Glomerular visceral epithelial cell (primary cell): Measurements from ENCODE around the gene CCDC47.
"Not testable (repeated sequence)": the region's sequence is repeated elsewhere in the genome, so short reads cannot be mapped to it uniquely, and the experiment has no call there.

Source experiments
- DNase-seq: peaks from one replicate; pipeline ENCODE4 v3.0.0-alpha.2; 2016; ENCODE audit errors: extremely low spot score

The CCDC47 gene

DNA sequence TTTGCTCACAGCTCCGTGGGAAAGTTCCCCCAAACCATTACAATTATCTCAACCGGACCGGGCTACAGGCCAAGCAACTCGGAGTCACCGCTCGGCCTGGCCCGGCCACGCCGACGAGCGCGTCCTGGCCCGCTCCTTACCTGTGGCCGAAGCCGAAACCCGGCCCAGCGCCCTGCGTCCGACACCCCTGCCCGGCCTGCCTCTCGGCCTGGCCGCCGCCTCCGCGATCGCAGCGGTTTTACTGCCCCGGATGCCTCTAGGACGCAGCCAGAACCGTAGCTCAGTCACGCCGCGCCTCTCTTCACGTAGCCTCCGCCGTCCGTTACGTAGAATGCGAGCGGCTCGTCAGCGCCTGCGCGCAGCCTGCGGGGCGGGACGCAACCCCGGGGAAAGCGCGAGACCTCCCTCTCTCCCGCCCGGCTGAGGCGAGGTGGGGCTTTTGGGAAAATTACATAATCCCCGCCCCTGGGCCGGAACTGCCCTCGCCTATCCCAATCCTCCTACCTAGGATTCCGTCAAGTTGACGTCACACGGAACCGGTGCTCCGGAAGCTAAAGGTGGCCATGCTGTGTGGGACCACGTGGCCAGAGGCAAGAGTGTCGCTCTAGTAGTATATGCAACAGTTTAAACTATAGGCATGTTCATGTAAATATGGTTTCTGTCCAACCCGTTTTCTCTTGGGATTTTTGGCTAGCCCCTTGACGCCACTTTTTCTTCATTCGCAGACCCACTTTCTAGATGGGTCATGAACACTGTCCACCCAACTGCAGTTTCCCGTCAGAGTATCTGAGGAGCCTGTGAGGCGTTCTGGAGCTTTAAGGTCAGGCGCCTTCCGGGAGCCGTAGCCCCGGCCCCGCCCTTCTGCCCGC lies at the start of gene CCDC47:
TSS of gene CCDC47 (minus strand) at position 326 of the 869 bp plus-strand sequence. CDS start 7,422 bp downstream, outside the sequence.
- DNase-seq: peak; percentile 99

DNA sequence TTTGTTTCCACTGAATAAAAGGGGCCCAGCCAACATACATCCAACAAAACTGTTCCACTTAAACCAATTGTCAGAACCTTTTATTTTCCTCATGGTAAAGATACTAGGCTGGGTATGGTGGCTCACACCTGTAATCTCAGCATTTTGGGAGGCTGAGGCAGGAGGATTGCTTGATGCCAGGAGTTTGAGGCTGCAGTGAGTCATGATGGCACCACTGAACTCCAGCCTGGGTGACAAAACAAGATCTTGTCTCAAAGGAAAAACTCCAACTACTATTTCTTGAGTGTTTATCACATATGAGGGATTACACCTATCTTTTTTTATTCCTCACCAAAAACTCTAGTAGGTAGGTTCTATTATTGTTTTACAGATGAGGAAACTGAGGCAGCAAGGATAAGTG lies 49.1 kb upstream of the CCDC47 start:
- no peak for DNase-seq

DNA sequence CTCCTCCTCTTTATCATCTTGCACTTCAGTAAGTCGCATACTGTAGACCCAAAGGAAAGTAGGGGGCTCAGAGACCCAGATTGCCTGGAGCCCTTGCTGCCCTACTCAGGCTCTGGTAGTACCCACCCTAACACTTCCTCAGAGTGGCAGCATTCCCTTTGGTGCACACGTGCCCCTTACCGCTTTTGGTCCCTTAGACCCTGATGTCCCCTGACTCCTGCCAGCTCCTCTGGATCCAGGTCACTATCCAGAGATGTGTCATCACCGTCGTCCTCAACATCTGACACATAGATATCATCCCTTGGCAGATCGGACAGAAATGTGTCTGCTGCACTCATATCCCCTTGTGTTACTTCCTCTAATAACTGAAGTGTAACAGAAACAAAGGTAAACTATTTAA lies 48.4 kb upstream of the CCDC47 start:
- no peak for DNase-seq

- no peak for DNase-seq
Observed at GRCh38 chr17:63820963-63821561, 47.7 kb upstream of the CCDC47 start.

DNA sequence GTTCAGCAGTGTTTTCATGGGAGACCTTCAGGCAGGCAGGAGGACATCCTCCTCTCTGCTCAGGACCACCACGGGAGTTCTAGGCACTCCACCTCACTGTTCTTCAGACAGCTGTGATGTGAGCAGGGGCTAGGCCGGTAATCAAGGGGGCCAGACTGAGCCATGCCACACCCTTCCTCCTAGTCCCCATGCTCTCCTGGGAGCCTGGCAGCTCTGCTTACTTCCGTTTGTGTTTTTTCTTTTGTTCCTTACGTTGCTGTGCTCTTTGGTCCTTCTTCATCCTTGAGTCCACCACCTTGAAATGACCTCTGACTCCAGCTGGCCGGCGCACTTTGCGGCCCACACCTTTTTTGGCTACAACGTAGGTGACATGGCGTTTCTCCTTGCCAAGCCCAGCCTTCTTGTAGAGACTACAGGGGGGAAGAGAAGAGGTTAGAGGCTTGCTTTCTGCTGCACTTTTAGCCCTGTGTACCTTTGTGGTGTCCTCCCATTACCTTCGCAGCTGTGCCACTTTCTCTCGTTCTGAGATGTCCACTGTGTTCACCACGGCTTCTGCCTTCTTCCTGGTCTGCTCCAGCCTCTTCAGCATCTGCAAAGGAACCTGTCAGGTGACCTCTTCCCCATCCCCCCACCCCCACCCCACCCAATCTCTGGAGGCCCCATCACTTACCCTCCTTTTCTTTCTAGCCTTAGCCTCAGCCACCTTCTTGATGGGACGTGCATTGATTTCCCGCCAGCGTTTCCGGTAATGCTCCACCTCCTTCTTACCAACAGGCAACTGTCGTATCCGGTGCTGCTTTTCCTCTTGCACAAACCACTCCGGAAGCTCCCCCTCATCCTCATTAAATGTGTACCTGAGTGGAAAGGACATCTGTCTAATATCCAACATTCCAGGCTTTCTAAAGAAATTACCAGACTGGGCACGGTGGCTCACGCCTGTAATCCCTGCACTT lies 46.5 kb upstream of the CCDC47 start:
- DNase-seq: no peak

DNA sequence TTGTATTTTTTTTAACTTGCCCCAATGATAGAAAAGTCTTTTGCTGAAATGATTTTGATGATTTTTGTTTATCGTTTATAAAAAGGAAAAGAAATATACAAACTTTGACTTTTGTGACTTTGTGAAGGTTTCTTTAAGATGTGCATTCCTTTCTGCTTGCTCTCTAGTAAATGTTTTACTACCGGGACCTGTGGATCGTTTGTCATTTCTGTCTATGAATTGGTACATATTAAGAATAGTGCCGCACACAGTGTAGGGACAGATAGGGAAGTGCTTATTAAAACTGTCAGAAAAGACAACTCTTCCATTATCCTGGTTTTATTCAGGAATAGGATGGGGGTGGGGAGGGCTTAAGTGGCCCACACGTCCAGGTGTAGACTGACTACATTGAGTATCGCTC lies 45.7 kb upstream of the CCDC47 start:
- DNase-seq: peak; percentile 53

- DNase-seq: no peak
Observed at GRCh38 chr17:63817736-63818385, 44.5 kb upstream of the CCDC47 start.

DNA sequence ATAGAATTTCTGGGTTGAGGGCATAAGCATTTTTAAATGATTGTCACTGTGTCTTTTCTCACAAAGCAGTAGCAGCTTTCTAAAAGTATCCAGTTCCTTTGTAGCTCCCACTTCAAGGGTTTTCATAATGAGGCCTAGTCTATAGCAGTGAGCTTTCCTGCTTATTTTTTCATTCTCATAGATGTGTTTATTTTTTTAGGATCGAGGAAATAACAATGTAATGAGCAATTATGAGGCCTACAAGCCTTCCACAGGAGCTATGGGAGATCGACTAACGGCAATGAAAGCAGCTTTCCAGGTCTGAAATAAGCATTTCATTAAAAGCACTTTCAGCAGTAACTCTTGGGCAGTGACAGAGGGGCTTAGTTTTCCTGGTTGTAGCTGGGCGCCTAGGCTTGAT lies 43.3 kb upstream of the CCDC47 start:
- no peak for DNase-seq

DNA sequence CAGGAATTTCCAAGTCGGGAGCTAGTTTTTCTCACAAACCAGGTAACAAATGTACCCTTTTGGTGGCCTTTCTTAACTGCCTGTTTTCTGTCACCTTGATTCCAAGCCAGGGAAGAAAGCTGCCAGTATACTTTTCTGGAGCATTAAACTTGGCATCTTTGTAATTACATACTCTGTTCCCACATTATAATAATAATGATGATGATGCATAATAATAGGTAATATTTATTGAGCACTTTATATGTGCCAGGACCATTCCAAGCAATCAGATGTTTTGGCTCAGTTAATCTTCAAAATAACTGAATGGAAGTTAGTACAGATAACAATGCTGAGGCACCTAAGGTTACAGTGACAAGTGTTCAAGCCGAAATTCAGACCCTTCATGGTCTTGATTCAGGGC lies 42.7 kb upstream of the CCDC47 start:
- no peak for DNase-seq

DNA sequence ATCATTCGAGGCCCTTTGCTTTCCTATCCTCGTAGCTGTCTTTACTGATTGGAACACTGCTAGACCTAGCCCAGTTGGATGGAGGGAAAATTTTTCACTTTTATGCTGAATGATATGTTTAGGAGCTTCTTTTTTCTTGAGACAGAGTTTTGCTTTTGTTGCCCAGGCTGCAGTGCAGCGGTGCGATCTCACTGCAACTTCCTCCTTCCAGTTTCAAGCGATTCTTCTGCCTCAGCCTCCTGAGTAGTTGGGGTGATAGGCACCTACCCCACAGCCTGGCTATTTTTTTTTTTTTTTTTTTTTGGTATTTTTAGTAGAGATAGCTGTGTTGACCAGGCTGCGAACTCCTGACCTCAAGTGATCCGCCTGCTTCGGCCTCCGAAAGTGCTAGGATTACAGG lies 36.6 kb upstream of the CCDC47 start:
- no peak for DNase-seq

- DNase-seq: no peak
Observed at GRCh38 chr17:63805591-63805990, 32.2 kb upstream of the CCDC47 start.

GRCh38 chr17:63804328-63804727 lies 30.9 kb upstream of the CCDC47 start:
- no peak for DNase-seq

DNA sequence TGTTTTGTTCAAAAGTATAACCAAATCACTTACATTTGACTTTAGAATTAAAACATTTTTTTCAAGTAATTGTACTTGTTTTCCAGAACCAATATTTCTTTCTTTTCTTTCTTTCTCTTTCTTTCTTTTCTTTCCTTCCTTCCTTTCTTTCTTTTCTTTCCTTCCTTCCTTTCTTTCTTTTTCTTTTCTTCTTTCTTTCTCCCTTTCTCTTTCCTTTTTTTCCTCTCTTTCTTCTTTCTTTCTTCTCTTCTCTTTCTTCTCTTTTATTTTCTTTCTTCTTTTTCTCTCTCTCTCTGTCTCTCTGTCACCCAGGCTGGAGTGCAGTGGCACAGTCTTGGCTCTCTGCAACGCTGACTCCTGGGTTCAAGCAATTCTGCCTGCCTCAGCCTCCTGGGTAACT lies 27.4 kb upstream of the CCDC47 start:
- DNase-seq: no peak

- no peak for DNase-seq
Observed at GRCh38 chr17:63798572-63799106, 25.2 kb upstream of the CCDC47 start.

GRCh38 chr17:63796375-63796774 lies 23.0 kb upstream of the CCDC47 start:
- not testable (repeated sequence) for DNase-seq

DNA sequence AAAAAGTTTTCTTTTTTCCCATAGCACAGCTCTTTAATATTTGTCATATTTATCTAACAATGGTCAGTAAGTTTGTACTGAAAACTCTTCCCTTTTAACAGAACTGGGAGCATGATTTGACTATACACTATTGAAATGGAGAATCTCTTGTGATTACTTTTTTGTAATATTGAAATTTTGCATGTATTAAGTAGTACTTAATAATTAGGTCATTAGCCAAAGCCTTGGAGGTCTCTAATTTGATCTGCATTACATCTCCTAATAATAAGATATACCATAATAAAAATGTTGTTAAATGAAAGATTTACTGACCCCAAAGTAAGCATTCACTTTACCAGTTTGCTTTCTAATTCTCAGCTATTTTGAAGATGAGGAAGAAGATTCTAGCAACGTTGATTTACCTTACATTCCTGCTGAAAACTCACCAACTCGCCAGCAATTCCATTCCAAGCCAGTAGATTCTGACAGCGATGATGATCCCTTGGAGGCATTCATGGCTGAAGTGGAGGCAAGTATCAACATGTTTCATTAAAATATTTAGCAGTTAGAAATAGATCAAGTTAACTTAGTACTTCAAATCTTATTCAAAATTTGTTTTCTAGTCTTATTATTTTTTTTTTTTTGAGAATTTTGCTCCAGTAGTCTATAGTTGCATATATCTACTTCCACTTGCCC lies 18.8 kb upstream of the CCDC47 start:
- DNase-seq: no peak

GRCh38 chr17:63790057-63790456 lies 16.7 kb upstream of the CCDC47 start:
- no peak for DNase-seq

DNA sequence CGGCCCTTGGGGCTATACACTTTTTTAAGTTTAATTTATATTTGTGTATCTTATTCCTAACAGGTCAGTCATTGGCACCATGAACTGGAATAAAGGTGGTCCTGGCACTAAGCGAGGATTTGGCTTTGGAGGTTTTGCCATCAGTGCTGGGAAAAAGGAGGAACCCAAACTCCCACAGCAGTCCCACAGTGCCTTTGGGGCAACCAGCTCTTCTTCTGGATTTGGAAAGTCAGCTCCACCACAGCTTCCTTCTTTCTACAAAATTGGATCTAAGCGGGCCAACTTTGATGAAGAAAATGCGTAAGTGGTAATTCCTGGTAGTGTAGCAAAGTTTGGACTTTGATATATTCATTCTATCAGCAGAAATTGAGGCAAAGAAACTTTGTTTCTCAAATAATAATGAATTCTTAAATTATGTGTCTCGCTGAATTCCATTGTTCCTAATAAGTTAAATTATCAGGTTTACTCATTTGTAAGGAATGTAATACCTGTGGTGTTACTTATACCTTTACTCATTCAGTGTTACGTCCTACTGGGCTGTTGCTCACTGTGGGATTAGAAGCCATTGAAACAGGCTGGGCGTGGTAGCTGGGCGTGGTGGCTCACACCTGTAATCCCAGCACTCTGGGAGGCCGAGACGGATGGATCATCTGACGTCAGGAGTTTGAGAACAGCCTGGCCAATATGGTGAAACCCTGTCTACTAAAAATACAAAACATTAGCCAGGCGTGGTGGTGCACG lies 13.7 kb upstream of the CCDC47 start:
- DNase-seq: no peak

- DNase-seq: no peak
Observed at GRCh38 chr17:63786117-63786516, 12.7 kb upstream of the CCDC47 start.

DNA sequence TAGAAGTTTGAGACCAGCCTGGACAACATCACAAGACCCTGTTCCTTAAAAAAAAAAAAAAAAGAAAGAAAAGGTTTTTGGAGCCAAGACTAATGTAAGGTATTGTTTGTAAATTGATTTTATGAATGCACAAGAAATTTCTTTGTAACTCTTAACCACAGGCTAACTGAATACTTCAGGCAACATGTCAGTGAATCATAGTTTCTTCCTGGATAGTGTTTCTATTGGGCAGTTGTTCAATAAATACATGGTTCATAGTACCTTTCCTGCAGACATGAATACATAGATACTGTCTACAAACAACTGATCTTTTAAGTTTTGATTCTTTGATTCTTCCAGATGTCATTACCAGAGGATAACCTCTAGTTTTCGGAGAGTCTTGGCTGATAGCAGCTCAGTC lies 12.2 kb upstream of the CCDC47 start:
- peak; percentile 3 for DNase-seq
